Panc1 (cell line): Measurements from ENCODE around the gene ENOSF1. TPM values are rescaled to one million over a fixed set of nuclear protein-coding genes. Genes with fewer than 3 reads are reported as not detected.
A peak's percentile ranks its signal among the peaks of the same experiment; 100 is the strongest.

ENCODE experiments used
- ATAC-seq: fragments of 200-7000 bp; cut with Tn5 transposase; 2 replicates; pipeline ENCODE4 v1.9.1; 2020; ENCODE audit warnings: mild to moderate bottlenecking, moderate library complexity
- BruUV-seq: library from RNA; stranded (reverse); fragments of 400-500 nt; replicated peaks from 2 replicates; lab custom pipeline; 2021; lab: Mats Ljungman, UMichigan
- CTCF ChIA-PET: fragments of 300-600 bp; sonication (Branson Sonifier 250); formaldehyde crosslinking; loops from one replicate; lab custom pipeline; 2022; ENCODE audit warnings: antibody characterized with exemption; lab: Charles Lee
- POLR2A ChIA-PET: fragments of 300-600 bp; sonication (Branson Sonifier 250); formaldehyde crosslinking; loops from one replicate; lab custom pipeline; 2022; ENCODE audit warnings: antibody characterized with exemption; lab: Charles Lee
- DNase-seq: peaks from one replicate; pipeline ENCODE4 v3.0.0-alpha.2; 2010; ENCODE audit warnings: low read depth, low spot score
- H3K27ac ChIP-seq: 2 replicates; pipeline ENCODE4 v1.5.1; 2011; ENCODE audit warnings: mild to moderate bottlenecking, low read length, inconsistent platforms
- H3K27me3 ChIP-seq: fragments of 200-500 bp; sonication (Bioruptor generic); 2 replicates; pipeline ENCODE4 v1.6.0; 2014; ENCODE audit warnings: low read length, inconsistent platforms; ENCODE audit not compliant: control insufficient read depth, insufficient read depth
- H3K36me3 ChIP-seq: fragments of 200-500 bp; sonication (Bioruptor generic); 2 replicates; pipeline ENCODE4 v1.5.1; 2014; ENCODE audit warnings: inconsistent platforms, mild to moderate bottlenecking, low read length, moderate library complexity; ENCODE audit not compliant: control insufficient read depth, insufficient read depth
- H3K4me1 ChIP-seq: 2 replicates; pipeline ENCODE4 v1.5.1; 2011; ENCODE audit warnings: inconsistent platforms, mild to moderate bottlenecking, low read length, moderate library complexity; ENCODE audit not compliant: control insufficient read depth, insufficient read depth
- H3K4me3 ChIP-seq, 2 experiments: 2 replicates each; pipeline ENCODE4 v1.5.1; 2011 to 2012; ENCODE audit warnings: low read depth in 2 of 2, low read length in 2 of 2, mild to moderate bottlenecking in 2 of 2, inconsistent platforms in 1 of 2, moderate library complexity in 1 of 2
- H3K9me3 ChIP-seq: fragments of 200-500 bp; sonication (Bioruptor generic); 2 replicates; pipeline ENCODE4 v1.5.1; 2014; ENCODE audit warnings: low read depth, mild to moderate bottlenecking, inconsistent platforms, low read length, moderate library complexity; ENCODE audit not compliant: control insufficient read depth, insufficient read depth
- CTCF ChIP-seq: fragments of 450-650 bp; IDR thresholded peaks from 2 replicates; pipeline ENCODE4 v1.5.1; 2017; ENCODE audit warnings: mild to moderate bottlenecking
- POLR2AphosphoS5 ChIP-seq: IDR thresholded peaks from 2 replicates; pipeline ENCODE4 v1.6.1; 2012; ENCODE audit warnings: mild to moderate bottlenecking, low read depth, low read length, moderate library complexity
- REST ChIP-seq, 2 experiments: IDR thresholded peaks; 2 replicates each; pipeline ENCODE4 v1.6.1; 2011 to 2012; ENCODE audit warnings: low read depth in 2 of 2, control low read depth in 1 of 2, low read length in 1 of 2, mild to moderate bottlenecking in 1 of 2, moderate library complexity in 1 of 2; ENCODE audit not compliant: insufficient read depth in 1 of 2
- SIN3A ChIP-seq: IDR thresholded peaks from 2 replicates; pipeline ENCODE4 v1.6.1; 2012; ENCODE audit warnings: low read depth, mild to moderate bottlenecking, low read length, moderate library complexity, borderline replicate concordance; ENCODE audit not compliant: insufficient read depth
- TCF7L2 ChIP-seq: IDR thresholded peaks from 2 replicates; pipeline ENCODE4 v1.6.1; 2011; ENCODE audit warnings: mild to moderate bottlenecking, low read depth, low read length, inconsistent platforms
- in situ Hi-C: cut with HindIII; loops from 2 replicates; pipeline ENCODE4 v1.10.0; 2016; ENCODE audit warnings: low sequenced_read_pairs, low pct_unique_long_range_greater_than_20kb
- intact Hi-C: fragments of 100-400 bp; cut with micrococcal nuclease; formaldehyde crosslinking; loops from one replicate; pipeline ENCODE4 v1.10.0; 2022; ENCODE audit not compliant: unreplicated experiment
- total RNA-seq: library from RNA; stranded (reverse); gene quantifications from one replicate; pipeline ENCODE4 v1.2.1, GENCODE V29; 2021; ENCODE audit not compliant: unreplicated experiment

Gene ENOSF1
- total RNA-seq, 1 experiment from 2014 or later: 53.7 TPM

DNA sequence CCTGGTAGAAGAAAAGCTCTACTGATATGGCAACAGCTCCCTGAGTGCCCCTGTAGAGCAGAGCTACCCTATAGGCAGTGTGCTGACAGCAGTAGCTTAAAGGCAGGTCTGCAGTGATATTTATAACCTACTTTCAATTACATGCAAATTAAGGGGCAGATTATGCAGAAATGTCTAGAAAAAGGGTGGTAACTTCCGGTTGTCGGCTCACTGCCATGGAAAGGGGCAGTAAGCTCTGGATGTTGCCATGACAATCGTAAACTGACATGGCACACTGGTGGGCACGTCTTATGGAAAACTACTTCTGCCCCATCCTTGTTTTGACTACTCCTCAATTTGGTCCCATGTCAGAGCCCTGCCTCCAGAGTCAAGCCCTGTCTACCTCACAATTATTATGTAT is 57.8 kb downstream of the ENOSF1 start:
- ATAC-seq (no peak), DNase-seq (no peak)
- Histone ChIP-seq H3K27ac (no peak overlapping the region), H3K9me3 (no peaks in the 10 kb centered on the region), H3K27me3 (no peaks in the 10 kb centered on the region), H3K4me1 (peaks cover 37% of the 10 kb centered on the region), H3K36me3 (peaks cover 3% of the 10 kb centered on the region), H3K4me3 (no peak overlapping the region)
- TF ChIP-seq CTCF (no peak), TCF7L2 (no peak), SIN3A (no peak), REST (IDR thresholded peaks at IDR 0.05; ENCODE audit: insufficient read depth in 1 of 2, low read depth in 2 of 2, low read length in 1 of 2) (no peak), POLR2AphosphoS5 (no peak)
- CTCF ChIA-PET: no interaction called here
- POLR2A ChIA-PET: interaction anchor here (0.6 to 0.7 kb wide), 2 partner anchors 48 to 199 kb away, joined by 3 to 14 read pairs; no protein-coding TSS in a partner anchor
- no TSS peak for BruUV-seq
- in situ Hi-C loops (no loop called here), intact Hi-C loops (no loop called here)

DNA sequence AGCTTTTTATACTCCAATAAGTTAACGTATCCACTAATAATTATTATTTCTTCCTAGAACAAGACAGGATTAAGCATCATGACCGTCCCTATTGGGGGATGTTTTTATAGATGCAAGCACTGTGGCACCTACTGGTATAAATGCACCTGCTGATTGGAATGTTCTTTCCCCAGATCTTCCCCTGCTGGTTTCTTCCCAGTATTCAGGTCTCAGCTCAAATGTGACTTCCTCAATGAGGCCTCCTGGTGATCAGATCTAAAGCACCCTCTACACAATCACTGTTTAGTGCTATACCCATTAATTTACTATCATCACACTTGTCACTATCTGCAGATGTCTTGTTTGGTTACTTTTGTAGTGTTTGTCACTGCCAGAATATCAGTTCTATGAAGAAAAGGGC is 58.9 kb downstream of the ENOSF1 start:
- intact Hi-C loops: no loop called here
- ChIA-PET POLR2A (no interaction called here), CTCF (no interaction called here)
- peaks cover 35% of the 10 kb centered on the region for H3K4me1 ChIP-seq
- no peak overlapping the region; the same call in 1 of the 2 replicates for H3K27ac ChIP-seq
- no peaks in the 10 kb centered on the region for H3K27me3 ChIP-seq
- in situ Hi-C loops: no loop called here
- no peaks in the 10 kb centered on the region for H3K9me3 ChIP-seq
- TSS peak; percentile 22 for BruUV-seq
- no peaks in the 10 kb centered on the region; the same call in none of the 2 replicates for H3K36me3 ChIP-seq
- H3K4me3 ChIP-seq: no peak overlapping the region
- ATAC-seq (no peak), DNase-seq (no peak)
- no peak for TF ChIP-seq POLR2AphosphoS5
- no peak for TF ChIP-seq CTCF
- TF ChIP-seq TCF7L2: no peak
- TF ChIP-seq REST (IDR thresholded peaks at IDR 0.05; ENCODE audit: insufficient read depth in 1 of 2, low read depth in 2 of 2, low read length in 1 of 2): no peak
- no peak for TF ChIP-seq SIN3A
